OCI-LY3 (cell line): Measurements from ENCODE around the gene PCDH15.

ENCODE experiments used
- CTCF ChIP-seq: fragments of 200-600, 300-600 bp; sonication (generic); IDR thresholded peaks from 2 replicates; pipeline ENCODE4 v1.5.1; 2014; ENCODE audit warnings: antibody characterized with exemption, low read length, low read depth
- EZH2phosphoT487 ChIP-seq: fragments of 200-600 bp; shearing (Covaris generic); IDR thresholded peaks from 2 replicates; pipeline ENCODE4 v1.6.1; 2018; ENCODE audit warnings: antibody characterized with exemption, mixed run types, low read depth

GRCh38 chr10:54815583-54815982 lies 14.6 kb upstream of the PCDH15 start:
- TF ChIP-seq CTCF, result no peak
- TF ChIP-seq EZH2phosphoT487, result no peak
